GM12878 (cell line): Measurements from ENCODE around the gene NRG3. TPM values are rescaled to one million over a fixed set of nuclear protein-coding genes. Genes with fewer than 3 reads are reported as not detected.

Experiments used
- ATAC-seq: fragments of 200-7000 bp; cut with Tn5 transposase; 3 replicates; pipeline ENCODE4 v1.9.1; 2020; ENCODE audit warnings: mild to moderate bottlenecking, moderate library complexity
- BruUV-seq: library from RNA; stranded (reverse); fragments of 400-500 nt; replicated peaks from 2 replicates; lab custom pipeline; 2021; lab: Mats Ljungman, UMichigan
- CTCF ChIA-PET: fragments of 300-600 bp; sonication (Branson Sonifier 250); formaldehyde crosslinking; extraction: SDS; loops from one replicate; lab custom pipeline; 2021; ENCODE audit warnings: inconsistent platforms; lab: Yijun Ruan, JAX
- POLR2A ChIA-PET: fragments of 350-600 bp; formaldehyde crosslinking; extraction: SDS; loops from one replicate; lab custom pipeline; 2021; ENCODE audit warnings: inconsistent platforms; lab: Charles Lee
- RAD21 ChIA-PET: fragments of 300-600 bp; sonication (Branson Sonifier 250); formaldehyde crosslinking; loops from one replicate; lab custom pipeline; 2023; ENCODE audit warnings: antibody characterized with exemption; ENCODE audit not compliant: unreplicated experiment; lab: Charles Lee
- SMC1A ChIA-PET: fragments of 300-600 bp; sonication (Branson Sonifier 250); formaldehyde crosslinking; loops from one replicate; lab custom pipeline; 2023; ENCODE audit not compliant: unreplicated experiment, uncharacterized antibody; lab: Charles Lee
- DNase-seq: peaks from one replicate; pipeline ENCODE4 v3.0.0-alpha.2; 2011; ENCODE audit warnings: low read depth, low spot score
- FAIRE-seq: peaks from 3 replicates; lab custom pipeline; 2011; peaks lifted over from hg19 to GRCh38; lab: Jason Lieb, UNC
- H2AFZ ChIP-seq: 2 replicates; pipeline ENCODE4 v1.6.0; 2011; ENCODE audit warnings: low read depth, low read length, control low read depth; ENCODE audit not compliant: control insufficient read depth
- H3K27ac ChIP-seq: 2 replicates; pipeline ENCODE4 v1.5.1; 2011; ENCODE audit warnings: control low read depth; ENCODE audit not compliant: control insufficient read depth, insufficient read depth
- H3K27me3 ChIP-seq, 2 experiments: replicated peaks in 1 of 2; 2 replicates each; pipeline versions ENCODE4 v1.6.0 to v1.6.1; 2011; ENCODE audit warnings: low read length in 1 of 2; ENCODE audit not compliant: control insufficient read depth in 2 of 2, insufficient read depth in 2 of 2
- H3K36me3 ChIP-seq, 2 experiments: 2 replicates each; pipeline ENCODE4 v1.5.1; 2011; ENCODE audit warnings: low read length in 1 of 2; ENCODE audit not compliant: control insufficient read depth in 2 of 2, insufficient read depth in 2 of 2
- H3K4me1 ChIP-seq: 2 replicates; pipeline ENCODE4 v1.6.1; 2011; ENCODE audit warnings: mild to moderate bottlenecking, low read length, moderate library complexity, mixed read lengths; ENCODE audit not compliant: control insufficient read depth, insufficient read depth
- H3K4me2 ChIP-seq: 2 replicates; pipeline ENCODE4 v1.6.0; 2011; ENCODE audit warnings: control low read depth; ENCODE audit not compliant: control insufficient read depth, insufficient read depth
- H3K4me3 ChIP-seq: fragments of 200-600 bp; sonication (generic); 2 replicates; pipeline ENCODE4 v1.5.1; 2016
- H3K79me2 ChIP-seq: 2 replicates; pipeline ENCODE4 v1.6.0; 2011; ENCODE audit warnings: low read length; ENCODE audit not compliant: control insufficient read depth, insufficient read depth
- H3K9ac ChIP-seq: 2 replicates; pipeline ENCODE4 v1.8.0; 2011; ENCODE audit warnings: low read length, control low read depth, mixed read lengths; ENCODE audit not compliant: control insufficient read depth, insufficient read depth
- H3K9me3 ChIP-seq: replicated peaks from 3 replicates; pipeline ENCODE4 v1.5.1; 2011; ENCODE audit warnings: mild to moderate bottlenecking, low read length; ENCODE audit not compliant: control insufficient read depth, insufficient read depth
- H4K20me1 ChIP-seq: 2 replicates; pipeline ENCODE4 v1.6.0; 2011; ENCODE audit not compliant: control insufficient read depth, insufficient read depth
- CBX3 ChIP-seq: fragments of 200-600 bp; sonication (generic); IDR thresholded peaks from 2 replicates; pipeline ENCODE4 v1.6.1; 2016; ENCODE audit warnings: low read depth, borderline replicate concordance
- CHD4 ChIP-seq: fragments of 200-600 bp; sonication (generic); IDR thresholded peaks from 2 replicates; pipeline ENCODE4 v1.6.1; 2016; ENCODE audit warnings: mild to moderate bottlenecking
- CREM ChIP-seq: IDR thresholded peaks from 2 replicates; pipeline ENCODE4 v1.6.1; 2014; ENCODE audit warnings: antibody characterized with exemption, low read depth
- NR2C1 ChIP-seq: fragments of 450-650 bp; IDR thresholded peaks from 2 replicates; pipeline ENCODE4 v1.6.1; 2017; ENCODE audit warnings: antibody characterized with exemption, mild to moderate bottlenecking, moderate library complexity
- POLR2AphosphoS2 ChIP-seq: IDR thresholded peaks from 2 replicates; pipeline ENCODE4 v1.6.1; 2011; ENCODE audit warnings: low read depth, mild to moderate bottlenecking, low read length, improper control_type of control experiment, moderate library complexity
- SREBF1 ChIP-seq: IDR thresholded peaks from 2 replicates; pipeline ENCODE4 v1.6.1; 2012; ENCODE audit warnings: mild to moderate bottlenecking, low read length
- SREBF2 ChIP-seq: IDR thresholded peaks from 2 replicates; pipeline ENCODE4 v1.6.1; 2012; ENCODE audit warnings: mild to moderate bottlenecking, low read length
- YBX1 ChIP-seq: fragments of 450-650 bp; IDR thresholded peaks from 2 replicates; pipeline ENCODE4 v1.6.1; 2016; ENCODE audit warnings: antibody characterized with exemption
- ZZZ3 ChIP-seq: IDR thresholded peaks from 2 replicates; pipeline ENCODE4 v1.6.1; 2011; ENCODE audit warnings: low read depth; ENCODE audit not compliant: control insufficient read depth, insufficient read length
- WGBS: methylation state at CpG from one replicate; pipeline ENCODE4 v1.1.6; 2016; ENCODE audit warnings: low lambda C conversion rate; ENCODE audit not compliant: insufficient replicate concordance, insufficient coverage; ENCODE audit errors: missing lambda C conversion rate; 5-methylcytosine and 5-hydroxymethylcytosine counted together
- in situ Hi-C: fragments of 300-500 bp; cut with MboI; formaldehyde crosslinking; loops from 9 replicates; pipeline ENCODE4 v1.14.3; 2018; ENCODE audit warnings: mixed read lengths
- intact Hi-C: fragments of 100-400 bp; cut with micrococcal nuclease; formaldehyde crosslinking; loops from one replicate; pipeline ENCODE4 v1.14.2; 2022; ENCODE audit not compliant: unreplicated experiment
- polyA plus RNA-seq, 11 experiments: library from polyadenylated mRNA; depleted of rRNA in 4 of 11; unstranded in 6 of 11; stranded (reverse) in 5 of 11; fragments of >200 nt; fragmentation: Nextera tagmentation in 4 of 11; fragmentation: Illumina TruSeq in 1 of 11; extraction: Ambion mirVana in 4 of 11; extraction: Trizol in 1 of 11; gene quantifications; 1 replicate in 1 of 11; 2 replicates in 10 of 11; pipeline versions ENCODE4 v1.2.1 to v1.2.3, GENCODE V29; 2011 to 2016; ENCODE audit warnings: inconsistent platforms in 2 of 11, missing spikeins in 2 of 11, low read depth in 1 of 11
- total RNA-seq, 4 experiments: library from RNA; depleted of rRNA in 3 of 4; stranded (reverse); fragments of >200 nt in 3 of 4; fragmentation: Illumina TruSeq in 1 of 4; extraction: Trizol in 1 of 4; gene quantifications; 2 replicates each; pipeline versions ENCODE4 v1.2.1 to v1.2.3, GENCODE V29; 2013 to 2021
- TF ChIP-seq, protein P1 (sequence below): IDR thresholded peaks from 2 replicates; pipeline ENCODE4 v1.6.1; 2011; ENCODE audit warnings: mild to moderate bottlenecking, low read depth, low read length, moderate library complexity; ENCODE audit not compliant: insufficient replicate concordance
- TF ChIP-seq, protein P2 (sequence below): fragments of 450-650 bp; IDR thresholded peaks from 2 replicates; pipeline ENCODE4 v1.6.1; 2017; ENCODE audit warnings: mild to moderate bottlenecking, moderate library complexity
- TF ChIP-seq, protein P3 (sequence below): IDR thresholded peaks from 2 replicates; pipeline ENCODE4 v1.6.1; 2011; ENCODE audit warnings: low read depth, mild to moderate bottlenecking, low read length, moderate library complexity, borderline replicate concordance; ENCODE audit errors: extremely low read depth

The NRG3 gene
- total and polyA plus RNA-seq, 10 of the 15 experiments (the other 5 are each of a cell fraction or from before 2014, with no cell fraction given) = 0.03 to 0.41 (median 0.17) TPM; not detected in 3

DNA sequence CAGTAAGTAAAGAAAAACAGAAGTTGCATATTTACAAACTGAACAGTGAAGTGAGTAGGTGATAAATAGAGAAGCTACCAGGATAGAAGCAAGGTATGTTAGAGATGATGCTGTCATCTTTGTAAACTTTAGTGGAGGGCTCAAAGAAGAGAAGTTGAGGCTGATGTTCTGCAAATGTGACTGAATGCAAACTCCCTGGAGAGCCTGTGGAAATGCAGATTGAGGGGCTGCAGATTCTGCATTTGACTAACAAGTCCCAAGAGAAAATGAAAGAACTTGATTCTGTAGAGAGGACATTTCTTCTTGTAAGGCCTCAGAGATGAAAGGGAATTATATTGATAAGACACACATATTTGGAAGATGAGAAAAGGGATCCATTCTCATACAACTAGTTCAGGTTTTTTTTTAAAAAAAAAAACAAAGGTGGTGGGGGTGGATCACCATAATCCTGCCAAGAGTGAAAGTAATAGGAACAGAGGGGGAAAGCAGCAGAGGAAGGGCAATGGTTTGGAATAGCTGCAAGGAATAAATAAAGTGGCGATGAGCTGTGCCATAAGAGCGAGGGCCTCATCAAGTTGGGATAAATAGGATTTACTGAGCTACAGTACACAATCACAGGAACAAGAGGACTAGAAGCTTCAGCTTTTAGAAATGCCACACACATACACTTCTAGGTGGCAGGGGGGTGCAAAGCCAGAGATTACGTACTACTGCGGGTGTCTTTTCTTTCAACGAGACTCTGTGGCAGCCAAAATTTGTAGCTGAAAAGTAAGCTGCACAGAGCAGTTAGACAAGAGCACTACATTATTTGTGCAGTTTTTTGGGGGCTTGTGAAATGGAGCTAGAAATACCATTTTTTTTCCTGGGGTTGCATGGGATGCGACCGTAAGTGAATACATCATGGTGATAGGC lies 778.5 kb downstream of the NRG3 start:
- no TSS peak for BruUV-seq
- WGBS = 54% methylated on average over 7 of the region's 7 CpGs
- RAD21 ChIA-PET = no interaction called here

More for the DNA sequence above, 778.5 kb downstream of the NRG3 start:
- Histone ChIP-seq H3K4me2 (no peak overlapping the region), H3K9ac (no peak overlapping the region), H3K4me3 (no peak overlapping the region), H3K27ac (no peak overlapping the region), H3K79me2 (no peaks in the 10 kb centered on the region), H4K20me1 (no peaks in the 10 kb centered on the region), H2AFZ (no peak overlapping the region), H3K4me1 (no peaks in the 10 kb centered on the region), H3K27me3 (no peaks in the 10 kb centered on the region), H3K36me3 (no peaks in the 10 kb centered on the region), H3K9me3 (no peaks in the 10 kb centered on the region)
- intact Hi-C loops = no loop called here
- FAIRE-seq (no peak), DNase-seq (no peak), ATAC-seq (no peak)
- POLR2A ChIA-PET = no interaction called here
- CTCF ChIA-PET = no interaction called here
- in situ Hi-C loops = no loop called here
- SMC1A ChIA-PET = no interaction called here
- TF ChIP-seq, protein P1, sequence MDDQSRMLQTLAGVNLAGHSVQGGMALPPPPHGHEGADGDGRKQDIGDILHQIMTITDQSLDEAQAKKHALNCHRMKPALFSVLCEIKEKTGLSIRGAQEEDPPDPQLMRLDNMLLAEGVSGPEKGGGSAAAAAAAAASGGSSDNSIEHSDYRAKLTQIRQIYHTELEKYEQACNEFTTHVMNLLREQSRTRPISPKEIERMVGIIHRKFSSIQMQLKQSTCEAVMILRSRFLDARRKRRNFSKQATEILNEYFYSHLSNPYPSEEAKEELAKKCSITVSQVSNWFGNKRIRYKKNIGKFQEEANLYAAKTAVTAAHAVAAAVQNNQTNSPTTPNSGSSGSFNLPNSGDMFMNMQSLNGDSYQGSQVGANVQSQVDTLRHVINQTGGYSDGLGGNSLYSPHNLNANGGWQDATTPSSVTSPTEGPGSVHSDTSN = no peak
- TF ChIP-seq CREM = no peak
- no peak for TF ChIP-seq ZZZ3
- no peak for TF ChIP-seq NR2C1
- TF ChIP-seq, protein P2, sequence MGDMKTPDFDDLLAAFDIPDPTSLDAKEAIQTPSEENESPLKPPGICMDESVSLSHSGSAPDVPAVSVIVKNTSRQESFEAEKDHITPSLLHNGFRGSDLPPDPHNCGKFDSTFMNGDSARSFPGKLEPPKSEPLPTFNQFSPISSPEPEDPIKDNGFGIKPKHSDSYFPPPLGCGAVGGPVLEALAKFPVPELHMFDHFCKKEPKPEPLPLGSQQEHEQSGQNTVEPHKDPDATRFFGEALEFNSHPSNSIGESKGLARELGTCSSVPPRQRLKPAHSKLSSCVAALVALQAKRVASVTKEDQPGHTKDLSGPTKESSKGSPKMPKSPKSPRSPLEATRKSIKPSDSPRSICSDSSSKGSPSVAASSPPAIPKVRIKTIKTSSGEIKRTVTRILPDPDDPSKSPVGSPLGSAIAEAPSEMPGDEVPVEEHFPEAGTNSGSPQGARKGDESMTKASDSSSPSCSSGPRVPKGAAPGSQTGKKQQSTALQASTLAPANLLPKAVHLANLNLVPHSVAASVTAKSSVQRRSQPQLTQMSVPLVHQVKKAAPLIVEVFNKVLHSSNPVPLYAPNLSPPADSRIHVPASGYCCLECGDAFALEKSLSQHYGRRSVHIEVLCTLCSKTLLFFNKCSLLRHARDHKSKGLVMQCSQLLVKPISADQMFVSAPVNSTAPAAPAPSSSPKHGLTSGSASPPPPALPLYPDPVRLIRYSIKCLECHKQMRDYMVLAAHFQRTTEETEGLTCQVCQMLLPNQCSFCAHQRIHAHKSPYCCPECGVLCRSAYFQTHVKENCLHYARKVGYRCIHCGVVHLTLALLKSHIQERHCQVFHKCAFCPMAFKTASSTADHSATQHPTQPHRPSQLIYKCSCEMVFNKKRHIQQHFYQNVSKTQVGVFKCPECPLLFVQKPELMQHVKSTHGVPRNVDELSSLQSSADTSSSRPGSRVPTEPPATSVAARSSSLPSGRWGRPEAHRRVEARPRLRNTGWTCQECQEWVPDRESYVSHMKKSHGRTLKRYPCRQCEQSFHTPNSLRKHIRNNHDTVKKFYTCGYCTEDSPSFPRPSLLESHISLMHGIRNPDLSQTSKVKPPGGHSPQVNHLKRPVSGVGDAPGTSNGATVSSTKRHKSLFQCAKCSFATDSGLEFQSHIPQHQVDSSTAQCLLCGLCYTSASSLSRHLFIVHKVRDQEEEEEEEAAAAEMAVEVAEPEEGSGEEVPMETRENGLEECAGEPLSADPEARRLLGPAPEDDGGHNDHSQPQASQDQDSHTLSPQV = no peak
- TF ChIP-seq CHD4 = no peak
- TF ChIP-seq SREBF2 = no peak
- TF ChIP-seq CBX3 = no peak
- TF ChIP-seq YBX1 = no peak
- no peak for TF ChIP-seq POLR2AphosphoS2
- TF ChIP-seq, protein P3, sequence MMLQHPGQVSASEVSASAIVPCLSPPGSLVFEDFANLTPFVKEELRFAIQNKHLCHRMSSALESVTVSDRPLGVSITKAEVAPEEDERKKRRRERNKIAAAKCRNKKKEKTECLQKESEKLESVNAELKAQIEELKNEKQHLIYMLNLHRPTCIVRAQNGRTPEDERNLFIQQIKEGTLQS = no peak
- TF ChIP-seq SREBF1 = no peak
